MCF 10A (cell line): ENCODE results near the gene CTDNEP1. TPM values are rescaled to one million over a fixed set of nuclear protein-coding genes. Genes with fewer than 3 reads are reported as not detected.
"Not testable (repeated sequence)": the region's sequence is repeated elsewhere in the genome, so short reads cannot be mapped to it uniquely, and the experiment has no call there.

Source experiments
- BruUV-seq: library from RNA; stranded (reverse); fragments of 400-500 nt; replicated peaks from 2 replicates; lab custom pipeline; 2021; lab: Mats Ljungman, UMichigan
- CTCF ChIA-PET: fragments of 300-600 bp; sonication (Branson Sonifier 250); formaldehyde crosslinking; extraction: SDS; loops from one replicate; lab custom pipeline; 2021; ENCODE audit warnings: antibody characterized with exemption, inconsistent platforms; lab: Yijun Ruan, JAX
- POLR2A ChIA-PET: fragments of 300-600, 350-650 bp; sonication (Branson Sonifier 250); formaldehyde crosslinking; extraction: SDS; loops from one replicate; lab custom pipeline; 2020; ENCODE audit warnings: antibody characterized with exemption, inconsistent platforms; lab: Yijun Ruan, JAX
- DNase-seq: peaks from one replicate; pipeline ENCODE4 v3.0.0-alpha.2; 2018; ENCODE audit not compliant: unreplicated experiment
- H3K27ac Mint-ChIP-seq: one replicate; pipeline ENCODE4 v1.8.0; 2022; ENCODE audit warnings: mild to moderate bottlenecking, low read depth, mixed read lengths; ENCODE audit not compliant: unreplicated experiment
- H3K27me3 Mint-ChIP-seq: one replicate; pipeline ENCODE4 v1.8.0; 2022; ENCODE audit warnings: mixed read lengths; ENCODE audit not compliant: insufficient read depth, unreplicated experiment
- H3K36me3 Mint-ChIP-seq: one replicate; pipeline ENCODE4 v1.8.0; 2022; ENCODE audit warnings: mild to moderate bottlenecking, moderate library complexity, mixed read lengths; ENCODE audit not compliant: insufficient read depth, unreplicated experiment
- H3K4me1 Mint-ChIP-seq: one replicate; pipeline ENCODE4 v1.8.0; 2022; ENCODE audit warnings: mixed read lengths; ENCODE audit not compliant: insufficient read depth, unreplicated experiment
- H3K4me3 Mint-ChIP-seq: one replicate; pipeline ENCODE4 v1.8.0; 2022; ENCODE audit warnings: mild to moderate bottlenecking, moderate library complexity, mixed read lengths; ENCODE audit not compliant: unreplicated experiment
- H3K9me3 Mint-ChIP-seq: one replicate; pipeline ENCODE4 v1.8.0; 2022; ENCODE audit warnings: mixed read lengths; ENCODE audit not compliant: unreplicated experiment
- CTCF ChIP-seq: fragments of 200-600 bp; IDR thresholded peaks from one replicate; pipeline ENCODE4 v1.8.0; 2022; ENCODE audit warnings: antibody characterized with exemption, mild to moderate bottlenecking; ENCODE audit not compliant: unreplicated experiment
- intact Hi-C: fragments of 100-400 bp; cut with micrococcal nuclease; formaldehyde crosslinking; loops from 2 replicates; pipeline ENCODE4 v1.14.1; 2022
- total RNA-seq: library from RNA; stranded (reverse); gene quantifications from 2 replicates; pipeline ENCODE4 v1.2.3, GENCODE V29; 2022

CTDNEP1 gene
- total RNA-seq, 1 experiment from 2014 or later: 148 TPM

GRCh38 chr17:7248796-7249195 lies 2.7 kb downstream of the CTDNEP1 start:
- H3K4me3 Mint-ChIP-seq: peak overlapping the region; percentile 92
- intact Hi-C loops: no loop called here
- POLR2A ChIA-PET: interaction anchor here (1.0 to 4.4 kb wide), 3 partner anchors 8 to 11 kb away, joined by 3 to 128 read pairs (median 7); partner anchors contain the start of genes GABARAP and PHF23
- no peaks in the 10 kb centered on the region for H3K27me3 Mint-ChIP-seq
- H3K36me3 Mint-ChIP-seq: peaks cover 62% of the 10 kb centered on the region
- no peak for DNase-seq
- no peak for TF ChIP-seq CTCF
- H3K4me1 Mint-ChIP-seq: peaks cover 19% of the 10 kb centered on the region
- no TSS peak for BruUV-seq
- H3K27ac Mint-ChIP-seq: peak overlapping the region; percentile 67
- CTCF ChIA-PET: interaction anchor here (0.6 to 1.0 kb wide), 4 partner anchors 34 to 49 kb away, joined by 3 to 5 read pairs (median 3); no protein-coding TSS in a partner anchor
- no peaks in the 10 kb centered on the region for H3K9me3 Mint-ChIP-seq

GRCh38 chr17:7246779-7247178 lies 4.8 kb downstream of the CTDNEP1 start:
- ChIA-PET POLR2A (interaction anchor here (1.8 kb wide), 1 partner anchor 12 kb away, joined by 5 read pairs; the partner anchor contains the start of gene DVL2), CTCF (interaction anchor here (0.6 kb wide), 1 partner anchor 444 kb away, joined by 3 read pairs; no protein-coding TSS in a partner anchor)
- peaks cover 24% of the 10 kb centered on the region for H3K4me1 Mint-ChIP-seq
- DNase-seq: no peak
- no peaks in the 10 kb centered on the region for H3K27me3 Mint-ChIP-seq
- no peak overlapping the region for H3K4me3 Mint-ChIP-seq
- no peak overlapping the region for H3K27ac Mint-ChIP-seq
- peaks cover 64% of the 10 kb centered on the region for H3K36me3 Mint-ChIP-seq
- no TSS peak for BruUV-seq
- H3K9me3 Mint-ChIP-seq: no peaks in the 10 kb centered on the region
- intact Hi-C loops: no loop called here
- TF ChIP-seq CTCF: no peak

- H3K9me3 Mint-ChIP-seq, DNase-seq, H3K27me3 Mint-ChIP-seq, intact Hi-C loops, H3K27ac Mint-ChIP-seq: not testable (repeated sequence)
- Mint-ChIP-seq H3K4me3 (peak overlapping the region; percentile 100), H3K4me1 (peaks cover 28% of the 10 kb centered on the region), H3K36me3 (peaks cover 91% of the 10 kb centered on the region)
- POLR2A ChIA-PET: interaction anchor here (0.6 to 14.3 kb wide), 9 partner anchors 6 to 442 kb away, joined by 3 to 278 read pairs (median 9); partner anchors contain the start of genes ACADVL, CD68, CTDNEP1 and DLG4
- BruUV-seq: TSS peak; percentile 12
- CTCF ChIA-PET: interaction anchor here (1.3 kb wide), 1 partner anchor 10 kb away, joined by 4 read pairs; the partner anchor contains the start of gene DVL2
Observed at GRCh38 chr17:7243838-7244237, 7.7 kb downstream of the CTDNEP1 start.

GRCh38 chr17:7243453-7243729 lies 8.1 kb downstream of the CTDNEP1 start:
- H3K4me3 Mint-ChIP-seq: peak overlapping the region; percentile 100
- CTCF ChIA-PET: interaction anchor here (1.3 kb wide), 1 partner anchor 9 kb away, joined by 4 read pairs; the partner anchor contains the start of gene DVL2
- intact Hi-C loops: no loop called here

More at GRCh38 chr17:7243453-7243729, 8.1 kb downstream of the CTDNEP1 start:
- TF ChIP-seq CTCF: no peak
- peak overlapping the region; percentile 99 for H3K27ac Mint-ChIP-seq
- no peaks in the 10 kb centered on the region for H3K27me3 Mint-ChIP-seq
- no TSS peak for BruUV-seq
- DNase-seq: no peak
- POLR2A ChIA-PET: interaction anchor here (1.0 to 14.3 kb wide), 12 partner anchors 7 to 673 kb away, joined by 3 to 278 read pairs (median 8); partner anchors contain the start of genes ACADVL, CD68, CTDNEP1 and DLG4
- H3K4me1 Mint-ChIP-seq: peaks cover 25% of the 10 kb centered on the region
- H3K9me3 Mint-ChIP-seq: no peaks in the 10 kb centered on the region
- peaks cover 95% of the 10 kb centered on the region for H3K36me3 Mint-ChIP-seq
